GM21367 (cell line): ENCODE measurements around the gene GPR141.

Source experiments
- ATAC-seq: cut with Tn5 transposase; IDR thresholded peaks from one replicate; pipeline ENCODE4 v1.9.1; 2021; ENCODE audit not compliant: unreplicated experiment

The GPR141 gene

DNA sequence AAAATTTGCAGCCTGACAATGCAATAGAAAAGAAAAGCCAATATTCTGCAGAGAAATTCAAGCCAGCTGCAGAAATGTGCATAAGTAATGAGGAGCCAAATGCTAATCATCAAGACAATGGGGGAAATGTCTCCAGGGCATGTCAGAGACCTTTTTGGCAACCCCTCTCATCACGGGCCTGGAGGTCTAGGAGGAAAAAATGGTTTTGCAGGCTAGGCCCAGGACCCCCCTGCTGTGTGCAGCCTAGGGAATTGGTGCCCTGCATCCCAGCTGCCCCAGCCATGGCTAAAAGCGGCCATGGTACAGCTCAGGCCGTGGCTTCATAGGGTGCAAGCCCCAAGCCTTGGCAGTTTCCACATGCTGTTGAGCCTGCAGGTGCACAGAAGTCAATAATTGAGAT is 92.4 kb downstream of the GPR141 start:
- ATAC-seq, result no peak

DNA sequence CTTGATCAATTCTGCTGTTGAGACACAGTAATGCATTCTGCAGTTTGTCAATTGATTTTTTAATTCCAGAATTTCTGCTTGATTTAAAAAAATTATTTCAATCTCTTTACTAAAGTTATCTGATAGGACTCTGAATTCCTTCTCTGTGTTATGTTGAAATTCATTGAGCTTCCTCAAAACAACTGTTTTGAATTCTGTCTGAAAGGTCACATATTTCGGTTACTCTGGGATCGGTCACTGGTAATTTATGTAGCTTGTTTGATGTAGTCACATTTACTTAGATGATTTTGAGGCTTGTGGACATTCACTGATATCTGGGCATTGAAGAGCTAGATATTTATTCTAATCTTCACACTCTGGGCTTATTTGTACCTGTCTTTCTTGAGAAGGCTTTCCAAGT is 97.6 kb downstream of the GPR141 start:
- ATAC-seq, result no peak

DNA sequence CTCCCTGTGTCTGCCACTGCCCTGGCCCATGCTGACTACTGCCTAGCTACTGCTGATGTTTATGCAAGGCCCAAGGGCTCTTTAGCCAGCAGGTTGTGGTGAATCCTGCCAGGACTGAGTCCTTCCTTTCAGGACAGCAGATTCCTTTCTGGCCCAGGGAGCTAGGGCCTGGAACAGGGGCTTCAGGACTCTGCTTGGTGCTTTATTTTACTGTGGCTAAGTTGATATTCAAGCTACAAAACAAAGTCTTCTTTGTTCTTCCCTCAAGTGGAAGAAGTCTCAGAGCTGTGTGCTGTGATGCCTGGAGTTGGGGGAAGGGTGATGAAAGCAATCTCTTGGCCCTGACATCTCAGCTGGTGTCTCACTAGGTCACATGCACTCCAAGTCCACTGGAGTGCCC is 98.6 kb downstream of the GPR141 start:
- ATAC-seq, result no peak

DNA sequence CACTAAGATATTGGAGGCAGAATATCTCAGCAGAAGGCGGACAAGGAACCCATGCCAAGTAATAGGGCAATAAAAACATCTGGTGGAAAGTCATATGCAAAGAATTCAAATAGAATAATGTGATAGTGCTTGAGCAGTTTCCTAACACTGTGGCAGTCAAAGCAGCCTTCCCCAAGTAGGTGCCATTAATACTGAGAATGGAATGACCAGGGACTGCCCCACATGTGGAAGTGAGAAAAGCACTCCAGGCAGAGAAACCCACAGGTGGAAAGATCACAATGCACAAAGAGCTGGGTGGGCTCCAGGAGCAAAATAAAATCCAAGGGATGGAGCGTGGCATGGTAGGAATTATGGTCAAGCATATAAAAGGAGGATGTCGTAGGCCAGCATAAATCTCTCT is 100.4 kb downstream of the GPR141 start:
- ATAC-seq, result no peak

DNA sequence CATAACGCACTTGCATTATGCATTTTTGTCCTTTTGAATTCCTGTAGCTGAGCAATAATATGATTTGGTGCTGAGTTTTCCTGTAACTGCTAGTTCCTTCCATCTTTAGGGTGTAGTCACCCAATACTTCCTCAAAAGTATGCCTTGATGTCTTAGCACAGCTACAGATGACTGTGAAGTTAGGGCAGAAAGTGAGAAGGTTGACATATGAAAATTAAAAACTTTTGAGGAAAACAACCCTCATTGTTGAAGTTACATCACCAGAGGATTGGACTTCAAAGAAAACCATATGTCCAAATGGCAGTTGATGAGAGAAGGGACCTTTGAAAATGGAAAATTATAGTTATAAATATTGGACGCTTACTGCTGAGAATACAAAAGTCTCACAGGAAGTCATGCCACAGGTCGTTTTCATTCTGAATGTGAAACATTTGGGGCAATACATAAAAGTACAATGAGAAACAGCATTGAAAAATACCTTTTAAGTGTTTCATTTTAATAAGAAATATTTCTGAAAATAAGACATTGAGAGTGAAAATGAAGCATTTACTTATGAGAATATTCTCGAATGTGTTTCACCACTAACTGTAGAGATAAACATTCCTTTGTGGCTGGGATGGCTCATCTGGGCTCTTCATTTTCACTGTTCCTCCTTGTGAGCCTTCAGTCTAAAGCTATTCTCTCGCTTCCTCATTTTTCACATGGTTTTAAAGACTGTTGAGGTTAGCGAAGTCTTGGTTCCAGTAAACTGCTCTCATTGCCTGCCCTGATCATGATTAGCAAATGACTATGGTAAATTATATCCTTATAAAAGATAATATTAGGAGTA is 103.4 kb downstream of the GPR141 start:
- peak; percentile 87 for ATAC-seq
